H1 (cell line): ENCODE data around the gene SH3GL1. TPM values are rescaled to one million over a fixed set of nuclear protein-coding genes. Genes with fewer than 3 reads are reported as not detected.

Experiments
- CTCF ChIA-PET: fragments of 300-600 bp; sonication (Branson Sonifier 250); formaldehyde crosslinking; loops from one replicate; lab custom pipeline; 2021; ENCODE audit not compliant: partially characterized antibody; lab: Charles Lee
- POLR2A ChIA-PET: fragments of 300-600 bp; sonication (Branson Sonifier 250); formaldehyde crosslinking; loops from one replicate; lab custom pipeline; 2021; ENCODE audit warnings: inconsistent platforms; ENCODE audit not compliant: partially characterized antibody; lab: Charles Lee
- DNase-seq, 2 experiments: peaks; one replicate each; pipeline versions ENCODE4 v3.0.0 to v3.0.0-alpha.2; 2010 to 2022; ENCODE audit warnings: low spot score in 2 of 2, low read depth in 1 of 2, mixed read lengths in 1 of 2
- FAIRE-seq: peaks from 2 replicates; lab custom pipeline; 2011; peaks lifted over from hg19 to GRCh38; lab: Jason Lieb, UNC
- H2AFZ ChIP-seq: 2 replicates; pipeline ENCODE4 v1.8.1; 2012; ENCODE audit warnings: low read length, inconsistent platforms
- H2AK5ac ChIP-seq: 2 replicates; pipeline ENCODE4 v1.6.1; 2013; ENCODE audit warnings: low read depth, low read length
- H2BK120ac ChIP-seq: replicated peaks from 2 replicates; pipeline ENCODE3; 2013; ENCODE audit warnings: low read depth, low read length, inconsistent platforms
- H2BK12ac ChIP-seq: 2 replicates; pipeline ENCODE4 v1.6.1; 2013; ENCODE audit warnings: low read depth, low read length
- H2BK15ac ChIP-seq: 2 replicates; pipeline ENCODE4 v1.6.1; 2013; ENCODE audit warnings: low read length
- H2BK20ac ChIP-seq: 2 replicates; pipeline ENCODE4 v1.6.1; 2013; ENCODE audit warnings: low read length
- H2BK5ac ChIP-seq: 2 replicates; pipeline ENCODE4 v1.6.1; 2013; ENCODE audit warnings: low read depth, low read length
- H3K14ac ChIP-seq: 2 replicates; pipeline ENCODE4 v1.6.1; 2013; ENCODE audit warnings: inconsistent platforms; ENCODE audit not compliant: insufficient read length
- H3K18ac ChIP-seq: 2 replicates; pipeline ENCODE4 v1.6.1; 2013; ENCODE audit warnings: low read length; ENCODE audit errors: extremely low read depth
- H3K23ac ChIP-seq: 2 replicates; pipeline ENCODE4 v1.6.1; 2013; ENCODE audit warnings: inconsistent platforms; ENCODE audit not compliant: insufficient read length
- H3K23me2 ChIP-seq: 2 replicates; pipeline ENCODE4 v1.6.1; 2013; ENCODE audit warnings: low read depth, low read length
- H3K27ac ChIP-seq: 2 replicates; pipeline ENCODE4 v1.6.1; 2011; ENCODE audit warnings: low read depth, low read length, inconsistent platforms
- H3K27me3 ChIP-seq, 4 experiments: replicated peaks in 1 of 4; 1 replicate in 1 of 4; 2 replicates in 3 of 4; pipeline versions ENCODE4 v1.6.1 to v1.8.1; 2011 to 2013; ENCODE audit warnings: low read length in 3 of 4, mild to moderate bottlenecking in 3 of 4, inconsistent platforms in 2 of 4, mixed read lengths in 2 of 4, moderate library complexity in 1 of 4; ENCODE audit not compliant: control insufficient read depth in 3 of 4, insufficient read depth in 3 of 4; ENCODE audit errors: extremely low read depth in 1 of 4
- H3K36me3 ChIP-seq, 4 experiments: 2 replicates each; pipeline versions ENCODE4 v1.6.1 to v1.8.1; 2011 to 2013; ENCODE audit warnings: mild to moderate bottlenecking in 4 of 4, low read length in 3 of 4, moderate library complexity in 2 of 4, control low read depth in 1 of 4, inconsistent platforms in 1 of 4; ENCODE audit not compliant: insufficient read depth in 4 of 4, control insufficient read depth in 2 of 4
- H3K4ac ChIP-seq: replicated peaks from 2 replicates; pipeline ENCODE3; 2013; ENCODE audit warnings: low read length, low read depth, mixed read lengths, inconsistent platforms; ENCODE audit not compliant: insufficient read length
- H3K4me1 ChIP-seq, 4 experiments: replicated peaks in 1 of 4; 1 replicate in 1 of 4; 2 replicates in 3 of 4; pipeline versions ENCODE4 v1.6.1 to v1.8.1; 2011 to 2013; ENCODE audit warnings: low read length in 3 of 4, inconsistent platforms in 2 of 4, mixed read lengths in 1 of 4; ENCODE audit not compliant: insufficient read depth in 4 of 4, control insufficient read depth in 3 of 4
- H3K4me2 ChIP-seq, 2 experiments: 2 replicates each; pipeline versions ENCODE4 v1.6.1 to v1.8.1; 2011 to 2013; ENCODE audit warnings: low read depth in 2 of 2, low read length in 2 of 2, control low read depth in 1 of 2, inconsistent platforms in 1 of 2, mild to moderate bottlenecking in 1 of 2; ENCODE audit not compliant: insufficient read depth in 1 of 2
- H3K4me3 ChIP-seq, 4 experiments: fragments of 200-600, 300-600 bp in 1 of 4; sonication (generic), shearing (Covaris generic), sonication (Bioruptor Twin) in 1 of 4; 2 replicates each; pipeline versions ENCODE4 v1.5.1 to v1.8.1; 2011 to 2016; ENCODE audit warnings: low read length in 4 of 4, low read depth in 3 of 4, control low read depth in 2 of 4, inconsistent platforms in 2 of 4, mild to moderate bottlenecking in 2 of 4, mixed read lengths in 1 of 4, moderate library complexity in 1 of 4; ENCODE audit not compliant: insufficient read depth in 2 of 4; ENCODE audit errors: extremely low read depth in 1 of 4
- H3K56ac ChIP-seq: replicated peaks from 2 replicates; pipeline ENCODE3; 2013; ENCODE audit warnings: low read depth, mild to moderate bottlenecking, mixed read lengths, low read length, inconsistent platforms; ENCODE audit not compliant: insufficient read length
- H3K79me1 ChIP-seq: 2 replicates; pipeline ENCODE4 v1.6.1; 2013; ENCODE audit warnings: low read depth, low read length, control low read depth
- H3K79me2 ChIP-seq, 2 experiments: 2 replicates each; pipeline versions ENCODE4 v1.6.1 to v1.8.1; 2012 to 2013; ENCODE audit warnings: low read length in 2 of 2, mild to moderate bottlenecking in 2 of 2, inconsistent platforms in 1 of 2; ENCODE audit not compliant: insufficient read depth in 2 of 2, control insufficient read depth in 1 of 2
- H3K9ac ChIP-seq, 4 experiments: replicated peaks in 1 of 4; 1 replicate in 1 of 4; 2 replicates in 3 of 4; pipeline versions ENCODE4 v1.6.1 to v1.8.1; 2011 to 2013; ENCODE audit warnings: low read depth in 3 of 4, low read length in 3 of 4, control low read depth in 2 of 4, mild to moderate bottlenecking in 2 of 4, moderate library complexity in 2 of 4, inconsistent platforms in 1 of 4; ENCODE audit errors: extremely low read depth in 1 of 4
- H3K9me3 ChIP-seq, 2 experiments: 2 replicates each; pipeline versions ENCODE4 v1.6.1 to v1.8.1; 2012 to 2013; ENCODE audit warnings: mild to moderate bottlenecking in 2 of 2, moderate library complexity in 2 of 2, control low read depth in 1 of 2, inconsistent platforms in 1 of 2, low read depth in 1 of 2, low read length in 1 of 2, mixed read lengths in 1 of 2; ENCODE audit not compliant: insufficient read depth in 2 of 2
- H4K20me1 ChIP-seq, 2 experiments: replicated peaks in 1 of 2; 2 replicates each; pipeline versions ENCODE3 to v1.8.1; 2011 to 2013; ENCODE audit warnings: inconsistent platforms in 2 of 2, low read length in 2 of 2, mild to moderate bottlenecking in 1 of 2; ENCODE audit not compliant: insufficient read depth in 2 of 2, control insufficient read depth in 1 of 2
- H4K5ac ChIP-seq: 2 replicates; pipeline ENCODE4 v1.6.1; 2013; ENCODE audit warnings: low read length, low read depth, mixed read lengths, inconsistent platforms; ENCODE audit not compliant: insufficient read length
- H4K8ac ChIP-seq: 2 replicates; pipeline ENCODE4 v1.8.0; 2013; ENCODE audit warnings: mild to moderate bottlenecking, moderate library complexity, low read length, inconsistent platforms; ENCODE audit not compliant: insufficient read depth; ENCODE audit errors: extremely low read depth
- H4K91ac ChIP-seq: replicated peaks from 2 replicates; pipeline ENCODE3; 2013; ENCODE audit warnings: low read length, mixed read lengths, inconsistent platforms; ENCODE audit not compliant: insufficient read length
- CEBPB ChIP-seq: IDR thresholded peaks from 2 replicates; pipeline ENCODE4 v1.6.1; 2012; ENCODE audit warnings: low read depth, low read length
- CHD1 ChIP-seq: IDR thresholded peaks from 2 replicates; pipeline ENCODE4 v1.6.1; 2012; ENCODE audit warnings: low read depth, low read length, improper control_type of control experiment
- FOSL1 ChIP-seq: IDR thresholded peaks from 2 replicates; pipeline ENCODE4 v1.6.1; 2011; ENCODE audit warnings: mild to moderate bottlenecking, low read depth, low read length, moderate library complexity; ENCODE audit not compliant: insufficient read depth
- KDM1A ChIP-seq: fragments of 200-600, 300-600 bp; sonication (generic); IDR thresholded peaks from 2 replicates; pipeline ENCODE4 v1.7.1; 2016; ENCODE audit warnings: mild to moderate bottlenecking, low read length, borderline replicate concordance
- KDM4A ChIP-seq: IDR thresholded peaks from one replicate; pipeline ENCODE4 v1.7.1; 2012; ENCODE audit warnings: low read depth, mild to moderate bottlenecking, moderate library complexity, low read length, inconsistent platforms; ENCODE audit not compliant: severe bottlenecking
- RAD21 ChIP-seq, 2 experiments: IDR thresholded peaks in 1 of 2; conservative IDR thresholded peaks in 1 of 2; 2 replicates each; pipeline ENCODE4 v1.6.1; 2011; ENCODE audit warnings: low read depth in 2 of 2, low read length in 2 of 2, improper control_type of control experiment in 1 of 2, inconsistent platforms in 1 of 2, mild to moderate bottlenecking in 1 of 2, moderate library complexity in 1 of 2
- TAF7 ChIP-seq: optimal IDR thresholded peaks from 2 replicates; pipeline ENCODE3; 2011; ENCODE audit warnings: low read depth, mild to moderate bottlenecking, inconsistent platforms, low read length, moderate library complexity, borderline replicate concordance
- ZNF274 ChIP-seq: IDR thresholded peaks from 2 replicates; pipeline ENCODE4 v1.7.0; 2012; ENCODE audit warnings: low read length, borderline replicate concordance; ENCODE audit errors: extremely low read depth
- WGBS, 2 experiments: shearing (Covaris generic) in 1 of 2; methylation state at CpG; one replicate each; pipeline versions ENCODE4 v1.1.6 to v1.1.7; 2013 to 2015; ENCODE audit warnings: low lambda C conversion rate in 2 of 2, mixed read lengths in 2 of 2, inconsistent platforms in 1 of 2, low coverage in 1 of 2, missing lambda C conversion rate in 1 of 2; ENCODE audit not compliant: insufficient replicate concordance in 2 of 2, insufficient coverage in 1 of 2, insufficient read length in 1 of 2; ENCODE audit errors: extremely low coverage in 1 of 2, missing lambda C conversion rate in 1 of 2; 5-methylcytosine and 5-hydroxymethylcytosine counted together
- polyA plus RNA-seq, 7 experiments: library from polyadenylated mRNA; depleted of rRNA in 3 of 7; stranded (reverse) in 5 of 7; unstranded in 2 of 7; fragments of >200 nt in 5 of 7; fragments of 200-250 nt in 2 of 7; gene quantifications; 1 replicate in 5 of 7; 2 replicates in 1 of 7; 4 replicates in 1 of 7; pipeline versions ENCODE4 v1.2.1 to v1.2.3, GENCODE V29; 2011 to 2013; ENCODE audit warnings: missing spikeins in 2 of 7, mixed read lengths in 2 of 7
- total RNA-seq: library from RNA; stranded (reverse); fragmentation: NEBNext Ultra II Directional; extraction: Animal tissue kit (Norgen Biotek cat#: 25700); gene quantifications from 2 replicates; pipeline ENCODE4 v1.2.1, GENCODE V29; 2021
- TF ChIP-seq, protein P1 (sequence below): IDR thresholded peaks from 2 replicates; pipeline ENCODE4 v1.6.1; 2011; ENCODE audit warnings: low read depth, mild to moderate bottlenecking, low read length; ENCODE audit not compliant: insufficient read depth

The SH3GL1 gene
- total and polyA plus RNA-seq, 2 of the 8 experiments (the other 6 are each of a cell fraction or from before 2014, with no cell fraction given) = 81.5 to 102 TPM

DNA sequence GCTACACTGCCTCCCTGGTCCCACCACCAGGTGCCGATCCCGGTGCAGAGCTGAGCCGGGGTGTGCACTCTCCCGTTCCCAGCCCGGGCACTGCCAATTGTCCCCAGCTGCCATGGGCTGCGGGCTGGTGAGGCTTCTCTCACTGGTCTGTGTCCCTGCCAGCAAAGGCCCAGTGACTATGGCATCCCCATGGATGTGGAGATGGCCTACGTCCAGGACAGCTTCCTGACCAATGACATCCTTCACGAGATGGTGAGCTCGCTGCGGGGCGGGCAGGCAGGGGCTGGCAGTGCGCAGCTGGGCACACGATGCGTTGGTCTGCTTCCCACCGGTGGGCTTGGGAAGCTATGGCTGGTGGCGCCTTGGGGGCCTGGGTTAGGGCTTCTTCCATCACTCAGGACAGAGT is 42.4 kb downstream of the SH3GL1 start:
- Histone ChIP-seq H2AFZ (no peak overlapping the region), H3K4me1 (peaks cover 0 to 12% (median 2%) of the 10 kb centered on the region in 4 experiments; a peak in 3 of 7 replicates), H3K79me1 (no peaks in the 10 kb centered on the region), H4K5ac (no peak overlapping the region), H2BK5ac (no peak overlapping the region), H3K79me2 (no peaks in the 10 kb centered on the region), H4K91ac (no peak overlapping the region), H4K20me1 (peaks cover 4 to 15% of the 10 kb centered on the region in 2 experiments), H3K14ac (no peak overlapping the region), H2BK20ac (no peak overlapping the region), H3K18ac (no peak overlapping the region), H3K9ac (no peak overlapping the region), H3K27ac (no peak overlapping the region), H3K36me3 (peaks cover 0 to 19% (median 10%) of the 10 kb centered on the region in 4 experiments; a peak in 6 of 8 replicates), H3K4ac (no peak overlapping the region), H4K8ac (no peak overlapping the region), H2AK5ac (no peak overlapping the region), H3K9me3 (no peaks in the 10 kb centered on the region), H3K4me2 (no peak overlapping the region), H2BK15ac (no peak overlapping the region), H3K56ac (no peak overlapping the region), H2BK12ac (no peak overlapping the region), H3K23me2 (no peaks in the 10 kb centered on the region), H3K4me3 (no peak overlapping the region), H3K27me3 (no peaks in the 10 kb centered on the region), H2BK120ac (no peak overlapping the region), H3K23ac (no peak overlapping the region)
- TF ChIP-seq CEBPB (no peak), TAF7 (no peak), KDM4A (no peak), ZNF274 (no peak), CHD1 (no peak), RAD21 (IDR thresholded peaks at IDR 0.05 in 1 of 2, conservative IDR thresholded peaks at IDR 0.05 in 1 of 2; ENCODE audit: low read depth in 2 of 2, low read length in 2 of 2) (no peak), KDM1A (no peak), FOSL1 (no peak)
- TF ChIP-seq, protein P1, sequence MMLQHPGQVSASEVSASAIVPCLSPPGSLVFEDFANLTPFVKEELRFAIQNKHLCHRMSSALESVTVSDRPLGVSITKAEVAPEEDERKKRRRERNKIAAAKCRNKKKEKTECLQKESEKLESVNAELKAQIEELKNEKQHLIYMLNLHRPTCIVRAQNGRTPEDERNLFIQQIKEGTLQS = no peak
- WGBS, 2 experiments = 96% methylated on average over 16 of the region's 16 CpGs; no CpG with 5 or more reads in 1 of the 2 experiments
- CTCF ChIA-PET = interaction anchor here (0.7 to 3.4 kb wide), 9 partner anchors 11 to 124 kb away, joined by 3 to 28 read pairs (median 4); partner anchors contain the start of gene SH3GL1
- no peak for FAIRE-seq
- POLR2A ChIA-PET = interaction anchor here (1.0 to 13.0 kb wide), 4 partner anchors 12 to 20 kb away, joined by 3 to 72 read pairs (median 4); partner anchors contain the start of gene MPND
- no peak for DNase-seq
